Uterus (tissue), 2 donors: ENCODE measurements around the gene NPW.

Experiments used
- CTCF ChIP-seq, 4 experiments: fragments of 200-600 bp in 2 of 4; fragments of 450-650 bp in 2 of 4; sonication (generic) in 2 of 4; IDR thresholded peaks; one replicate each; pipeline ENCODE4 v1.5.1; 2016 to 2019; ENCODE audit warnings: antibody characterized with exemption in 4 of 4, mild to moderate bottlenecking in 2 of 4, moderate library complexity in 1 of 4
- POLR2A ChIP-seq, 2 donors: fragments of 450-650 bp; IDR thresholded peaks; one replicate each; pipeline ENCODE4 v1.6.1; 2016; ENCODE audit warnings: antibody characterized with exemption in 2 of 2, mild to moderate bottlenecking in 1 of 2, moderate library complexity in 1 of 2

GRCh38 chr16:1983544-1984346 lies 35.8 kb upstream of the NPW start, which contains the start of gene GFER:
- TF ChIP-seq POLR2A (IDR thresholded peaks at IDR 0.05): peak in 1 of 2 donors; percentile 59
- peak; percentile 20 to 44 (median 31) for TF ChIP-seq CTCF (IDR thresholded peaks at IDR 0.05)
